Measurements from ENCODE around the gene RNPEPL1.
"Not testable (repeated sequence)": the region's sequence is repeated elsewhere in the genome, so short reads cannot be mapped to it uniquely, and the experiment has no call there.

Gene RNPEPL1

GRCh38 chr2:240615820-240616547 is 47.7 kb downstream of the RNPEPL1 start:
- H3K4me1 ChIP-seq (ENCODE audit: control extremely low read depth in 1 of 4, control insufficient read depth in 4 of 4, insufficient read depth in 4 of 4, low read length in 3 of 4), result peaks cover 1 to 55% (median 33%) of the 10 kb centered on the region in 4 experiments
- H3K27me3 ChIP-seq (replicated peaks in 2 of 5; ENCODE audit: control insufficient read depth in 4 of 5, insufficient read depth in 5 of 5, low read length in 4 of 5), result no peaks in the 10 kb centered on the region
- peaks cover 0 to 3% (median 0%) of the 10 kb centered on the region in 5 experiments for H3K9me3 ChIP-seq (ENCODE audit: control extremely low read depth in 1 of 5, control insufficient read depth in 4 of 5, insufficient read depth in 2 of 5, low read depth in 1 of 5, low read length in 4 of 5)
- WGBS (ENCODE audit: insufficient coverage), result 91% methylated on average over 17 of the region's 20 CpGs
- no peak overlapping the region for H3K27ac ChIP-seq (ENCODE audit: insufficient read depth in 1 of 2, low read depth in 1 of 2, low read length in 2 of 2, poor library complexity in 1 of 2, severe bottlenecking in 2 of 2)
- peak in 1 of 3 donors; percentile 35 for DNase-seq
- ChIA-PET CTCF (interaction anchor here (1.0 to 1.4 kb wide), 3 partner anchors 20 to 28 kb away, joined by 3 read pairs; no protein-coding TSS in a partner anchor), POLR2A (interaction anchor here (0.7 kb wide), 1 partner anchor 20 kb away, joined by 4 read pairs; no protein-coding TSS in a partner anchor)
- H3K4me3 ChIP-seq (ENCODE audit: control insufficient read depth in 1 of 7, extremely low read depth in 1 of 7, insufficient read depth in 4 of 7, low read depth in 2 of 7, low read length in 6 of 7), result peak overlapping the region in 1 of 7 experiments; percentile 5
- H3K36me3 ChIP-seq (ENCODE audit: control insufficient read depth in 4 of 4, insufficient read depth in 4 of 4, low read length in 3 of 4), result no peaks in the 10 kb centered on the region

- H3K27ac ChIP-seq (ENCODE audit: insufficient read depth in 1 of 2, low read depth in 1 of 2, low read length in 2 of 2, poor library complexity in 1 of 2, severe bottlenecking in 2 of 2); H3K9me3 ChIP-seq (ENCODE audit: control extremely low read depth in 1 of 5, control insufficient read depth in 4 of 5, insufficient read depth in 2 of 5, low read depth in 1 of 5, low read length in 4 of 5); H3K36me3 ChIP-seq (ENCODE audit: control insufficient read depth in 4 of 4, insufficient read depth in 4 of 4, low read length in 3 of 4); H3K27me3 ChIP-seq (replicated peaks in 2 of 5; ENCODE audit: control insufficient read depth in 4 of 5, insufficient read depth in 5 of 5, low read length in 4 of 5); H3K4me3 ChIP-seq (ENCODE audit: control insufficient read depth in 1 of 7, extremely low read depth in 1 of 7, insufficient read depth in 4 of 7, low read depth in 2 of 7, low read length in 6 of 7); POLR2A ChIA-PET: not testable (repeated sequence)
- WGBS (ENCODE audit: insufficient coverage), result no CpG with 5 or more reads among the region's 5 CpGs
- peak in 1 of 3 donors; percentile 38 for DNase-seq
- CTCF ChIA-PET, result interaction anchor here (1.0 to 1.4 kb wide), 3 partner anchors 21 to 29 kb away, joined by 3 read pairs; no protein-coding TSS in a partner anchor
- H3K4me1 ChIP-seq (ENCODE audit: control extremely low read depth in 1 of 4, control insufficient read depth in 4 of 4, insufficient read depth in 4 of 4, low read length in 3 of 4), result peaks cover 3 to 56% (median 34%) of the 10 kb centered on the region in 4 experiments
Measured at GRCh38 chr2:240616860-240617666, 48.8 kb downstream of the RNPEPL1 start.

- no peaks in the 10 kb centered on the region for H3K36me3 ChIP-seq (ENCODE audit: control insufficient read depth in 4 of 4, insufficient read depth in 4 of 4, low read length in 3 of 4)
- WGBS (ENCODE audit: insufficient coverage), result 93% methylated on average over 5 of the region's 6 CpGs
- CTCF ChIA-PET, result interaction anchor here (1.1 kb wide), 1 partner anchor 29 kb away, joined by 3 read pairs; no protein-coding TSS in a partner anchor
Measured at GRCh38 chr2:240618776-240619175, 50.5 kb downstream of the RNPEPL1 start.

GRCh38 chr2:240619506-240620148 is 51.3 kb downstream of the RNPEPL1 start:
- no peak for DNase-seq
- no peak overlapping the region for H3K4me3 ChIP-seq (ENCODE audit: control insufficient read depth in 1 of 7, extremely low read depth in 1 of 7, insufficient read depth in 4 of 7, low read depth in 2 of 7, low read length in 6 of 7)
- peaks cover 6 to 63% (median 45%) of the 10 kb centered on the region in 4 experiments for H3K4me1 ChIP-seq (ENCODE audit: control extremely low read depth in 1 of 4, control insufficient read depth in 4 of 4, insufficient read depth in 4 of 4, low read length in 3 of 4)
- no peaks in the 10 kb centered on the region for H3K36me3 ChIP-seq (ENCODE audit: control insufficient read depth in 4 of 4, insufficient read depth in 4 of 4, low read length in 3 of 4)
- ChIA-PET CTCF (no interaction called here), POLR2A (no interaction called here)
- no peak overlapping the region for H3K27ac ChIP-seq (ENCODE audit: insufficient read depth in 1 of 2, low read depth in 1 of 2, low read length in 2 of 2, poor library complexity in 1 of 2, severe bottlenecking in 2 of 2)
- no peaks in the 10 kb centered on the region for H3K27me3 ChIP-seq (replicated peaks in 2 of 5; ENCODE audit: control insufficient read depth in 4 of 5, insufficient read depth in 5 of 5, low read length in 4 of 5)
- WGBS (ENCODE audit: insufficient coverage), result 92% methylated on average over 16 of the region's 19 CpGs
- H3K9me3 ChIP-seq (ENCODE audit: control extremely low read depth in 1 of 5, control insufficient read depth in 4 of 5, insufficient read depth in 2 of 5, low read depth in 1 of 5, low read length in 4 of 5), result peaks cover 0 to 3% (median 0%) of the 10 kb centered on the region in 5 experiments

More at GRCh38 chr2:240618776-240619175, 50.5 kb downstream of the RNPEPL1 start:
- no peak overlapping the region for H3K27ac ChIP-seq (ENCODE audit: insufficient read depth in 1 of 2, low read depth in 1 of 2, low read length in 2 of 2, poor library complexity in 1 of 2, severe bottlenecking in 2 of 2)
- POLR2A ChIA-PET, result no interaction called here
- H3K27me3 ChIP-seq (replicated peaks in 2 of 5; ENCODE audit: control insufficient read depth in 4 of 5, insufficient read depth in 5 of 5, low read length in 4 of 5), result no peaks in the 10 kb centered on the region
- H3K4me3 ChIP-seq (ENCODE audit: control insufficient read depth in 1 of 7, extremely low read depth in 1 of 7, insufficient read depth in 4 of 7, low read depth in 2 of 7, low read length in 6 of 7), result no peak overlapping the region
- H3K9me3 ChIP-seq (ENCODE audit: control extremely low read depth in 1 of 5, control insufficient read depth in 4 of 5, insufficient read depth in 2 of 5, low read depth in 1 of 5, low read length in 4 of 5), result peaks cover 0 to 3% (median 0%) of the 10 kb centered on the region in 5 experiments
- DNase-seq, result no peak
- peaks cover 6 to 57% (median 38%) of the 10 kb centered on the region in 4 experiments for H3K4me1 ChIP-seq (ENCODE audit: control extremely low read depth in 1 of 4, control insufficient read depth in 4 of 4, insufficient read depth in 4 of 4, low read length in 3 of 4)

- Histone ChIP-seq H3K4me1 (ENCODE audit: control extremely low read depth in 1 of 4, control insufficient read depth in 4 of 4, insufficient read depth in 4 of 4, low read length in 3 of 4) (peaks cover 6 to 63% (median 50%) of the 10 kb centered on the region in 4 experiments), H3K9me3 (ENCODE audit: control extremely low read depth in 1 of 5, control insufficient read depth in 4 of 5, insufficient read depth in 2 of 5, low read depth in 1 of 5, low read length in 4 of 5) (peaks cover 0 to 3% (median 0%) of the 10 kb centered on the region in 5 experiments), H3K27ac (ENCODE audit: insufficient read depth in 1 of 2, low read depth in 1 of 2, low read length in 2 of 2, poor library complexity in 1 of 2, severe bottlenecking in 2 of 2) (no peak overlapping the region), H3K36me3 (ENCODE audit: control insufficient read depth in 4 of 4, insufficient read depth in 4 of 4, low read length in 3 of 4) (no peaks in the 10 kb centered on the region), H3K27me3 (replicated peaks in 2 of 5; ENCODE audit: control insufficient read depth in 4 of 5, insufficient read depth in 5 of 5, low read length in 4 of 5) (no peaks in the 10 kb centered on the region), H3K4me3 (ENCODE audit: control insufficient read depth in 1 of 7, extremely low read depth in 1 of 7, insufficient read depth in 4 of 7, low read depth in 2 of 7, low read length in 6 of 7) (no peak overlapping the region)
- POLR2A ChIA-PET, result no interaction called here
- no peak for DNase-seq
- CTCF ChIA-PET, result interaction anchor here (2.7 kb wide), 1 partner anchor 8 kb away, joined by 13 read pairs; no protein-coding TSS in a partner anchor
- WGBS (ENCODE audit: insufficient coverage), result 98% methylated on average over 11 of the region's 13 CpGs
Measured at GRCh38 chr2:240620149-240620731, 52.0 kb downstream of the RNPEPL1 start.

GRCh38 chr2:240620859-240621258 is 52.6 kb downstream of the RNPEPL1 start:
- Histone ChIP-seq H3K4me3 (ENCODE audit: control insufficient read depth in 1 of 7, extremely low read depth in 1 of 7, insufficient read depth in 4 of 7, low read depth in 2 of 7, low read length in 6 of 7) (no peak overlapping the region), H3K27me3 (replicated peaks in 2 of 5; ENCODE audit: control insufficient read depth in 4 of 5, insufficient read depth in 5 of 5, low read length in 4 of 5) (no peaks in the 10 kb centered on the region), H3K36me3 (ENCODE audit: control insufficient read depth in 4 of 4, insufficient read depth in 4 of 4, low read length in 3 of 4) (no peaks in the 10 kb centered on the region), H3K9me3 (ENCODE audit: control extremely low read depth in 1 of 5, control insufficient read depth in 4 of 5, insufficient read depth in 2 of 5, low read depth in 1 of 5, low read length in 4 of 5) (peaks cover 0 to 3% (median 0%) of the 10 kb centered on the region in 5 experiments), H3K4me1 (ENCODE audit: control extremely low read depth in 1 of 4, control insufficient read depth in 4 of 4, insufficient read depth in 4 of 4, low read length in 3 of 4) (peaks cover 6 to 64% (median 53%) of the 10 kb centered on the region in 4 experiments), H3K27ac (ENCODE audit: insufficient read depth in 1 of 2, low read depth in 1 of 2, low read length in 2 of 2, poor library complexity in 1 of 2, severe bottlenecking in 2 of 2) (no peak overlapping the region)
- CTCF ChIA-PET, result interaction anchor here (1.2 to 2.7 kb wide), 5 partner anchors 9 to 55 kb away, joined by 3 to 13 read pairs (median 7); partner anchors contain the start of gene CAPN10
- POLR2A ChIA-PET, result interaction anchor here (0.6 kb wide), 1 partner anchor 11 kb away, joined by 4 read pairs; no protein-coding TSS in a partner anchor
- whole genome bisulfite sequencing (ENCODE audit: insufficient coverage), result 58% methylated on average over 2 of the region's 7 CpGs
- DNase-seq, result no peak

Measured in common myeloid progenitor, CD34-positive (primary cell).